Measurements from ENCODE around the gene AFF3. TPM values are rescaled to one million over a fixed set of nuclear protein-coding genes. Genes with fewer than 3 reads are reported as not detected.

The AFF3 gene
- total RNA-seq, 6 experiments from 2014 or later = 1.3 to 7.3 (median 6.4) TPM

- Histone ChIP-seq H3K27me3 (no peaks in the 10 kb centered on the region), H3K27ac (no peak overlapping the region), H3K4me3 (no peak overlapping the region), H3K4me1 (no peaks in the 10 kb centered on the region), H3K36me3 (no peaks in the 10 kb centered on the region), H3K9me3 (no peaks in the 10 kb centered on the region)
- intact Hi-C loops (cut with DNase I) = no loop called here
- ATAC-seq (no peak), DNase-seq (no peak)
- TF ChIP-seq CTCF (IDR thresholded peaks at IDR 0.05) (no peak), POLR2A (IDR thresholded peaks at IDR 0.05) (no peak)
- 72% methylated on average over 5 of the region's 8 CpGs for WGBS (ENCODE audit: insufficient coverage, low coverage, low lambda C conversion rate, missing lambda C conversion rate)
Observed at GRCh38 chr2:99753505-99753904, 388.9 kb downstream of the AFF3 start.

- Histone ChIP-seq H3K4me3 (no peak overlapping the region), H3K4me1 (no peaks in the 10 kb centered on the region), H3K27me3 (no peaks in the 10 kb centered on the region), H3K9me3 (no peaks in the 10 kb centered on the region), H3K27ac (no peak overlapping the region), H3K36me3 (no peaks in the 10 kb centered on the region)
- no peak for ATAC-seq
- WGBS (ENCODE audit: insufficient coverage, low coverage, low lambda C conversion rate, missing lambda C conversion rate) = 50% methylated on average over 2 of the region's 2 CpGs
- TF ChIP-seq CTCF (IDR thresholded peaks at IDR 0.05) (no peak), POLR2A (IDR thresholded peaks at IDR 0.05) (no peak)
- no peak for DNase-seq
- intact Hi-C loops (cut with DNase I) = no loop called here
Observed at GRCh38 chr2:99748344-99748743, 394.0 kb downstream of the AFF3 start.

- Histone ChIP-seq H3K9me3 (no peaks in the 10 kb centered on the region), H3K4me1 (no peaks in the 10 kb centered on the region), H3K4me3 (no peak overlapping the region), H3K27me3 (no peaks in the 10 kb centered on the region), H3K36me3 (no peaks in the 10 kb centered on the region), H3K27ac (no peak overlapping the region)
- DNase-seq (no peak), ATAC-seq (no peak)
- WGBS (ENCODE audit: insufficient coverage, low coverage, low lambda C conversion rate, missing lambda C conversion rate) = 42% methylated on average over 3 of the region's 3 CpGs
- intact Hi-C loops (cut with DNase I) = no loop called here
- TF ChIP-seq POLR2A (IDR thresholded peaks at IDR 0.05) = no peak
- no peak for TF ChIP-seq CTCF (IDR thresholded peaks at IDR 0.05)
Observed at GRCh38 chr2:99747842-99748241, 394.5 kb downstream of the AFF3 start.

GRCh38 chr2:99743146-99743545 lies 399.2 kb downstream of the AFF3 start:
- Histone ChIP-seq H3K27ac (no peak overlapping the region), H3K36me3 (no peaks in the 10 kb centered on the region), H3K4me3 (no peak overlapping the region), H3K4me1 (no peaks in the 10 kb centered on the region), H3K27me3 (no peaks in the 10 kb centered on the region), H3K9me3 (no peaks in the 10 kb centered on the region)
- ATAC-seq = no peak
- DNase-seq = no peak
- WGBS (ENCODE audit: insufficient coverage, low coverage, low lambda C conversion rate, missing lambda C conversion rate) = 82% methylated on average over 6 of the region's 7 CpGs
- intact Hi-C loops (cut with DNase I) = no loop called here
- TF ChIP-seq CTCF (IDR thresholded peaks at IDR 0.05) (no peak), POLR2A (IDR thresholded peaks at IDR 0.05) (no peak)

- H3K36me3 ChIP-seq = no peaks in the 10 kb centered on the region
- H3K4me1 ChIP-seq = no peaks in the 10 kb centered on the region
- H3K4me3 ChIP-seq = no peak overlapping the region
- H3K27ac ChIP-seq = no peak overlapping the region
- ATAC-seq (no peak), DNase-seq (no peak)
- intact Hi-C loops (cut with DNase I) = no loop called here
- TF ChIP-seq CTCF (IDR thresholded peaks at IDR 0.05) (no peak), POLR2A (IDR thresholded peaks at IDR 0.05) (no peak)
- no peaks in the 10 kb centered on the region for H3K27me3 ChIP-seq
- no peaks in the 10 kb centered on the region for H3K9me3 ChIP-seq
- WGBS (ENCODE audit: insufficient coverage, low coverage, low lambda C conversion rate, missing lambda C conversion rate) = no CpG with 5 or more reads among the region's 1 CpG
Observed at GRCh38 chr2:99737537-99737936, 404.9 kb downstream of the AFF3 start.

Data from right lobe of liver (tissue), 6 donors.